Skeletal muscle satellite cell (primary cell): Measurements from ENCODE around the gene HLX.

ENCODE experiments used
- H3K27me3 ChIP-seq: 2 replicates; pipeline ENCODE4 v1.7.0; 2013; ENCODE audit warnings: low read length; ENCODE audit not compliant: control insufficient read depth, insufficient read depth
- H3K36me3 ChIP-seq: 2 replicates; pipeline ENCODE4 v1.7.0; 2013; ENCODE audit warnings: mild to moderate bottlenecking, control low read depth, low read length; ENCODE audit not compliant: insufficient read depth
- H3K4me1 ChIP-seq: 2 replicates; pipeline ENCODE4 v1.7.0; 2013; ENCODE audit warnings: low read length; ENCODE audit not compliant: control insufficient read depth, insufficient read depth
- H3K4me2 ChIP-seq: 2 replicates; pipeline ENCODE4 v1.7.0; 2013; ENCODE audit warnings: mild to moderate bottlenecking, low read length
- H3K4me3 ChIP-seq: 2 replicates; pipeline ENCODE4 v1.7.0; 2013; ENCODE audit warnings: low read length
- H3K9ac ChIP-seq: 2 replicates; pipeline ENCODE4 v1.7.0; 2013; ENCODE audit warnings: mild to moderate bottlenecking, low read depth, low read length, moderate library complexity
- H3K9me3 ChIP-seq: replicated peaks from 2 replicates; pipeline ENCODE4 v1.7.0; 2013; ENCODE audit warnings: mild to moderate bottlenecking, control low read depth, low read length

HLX gene

DNA sequence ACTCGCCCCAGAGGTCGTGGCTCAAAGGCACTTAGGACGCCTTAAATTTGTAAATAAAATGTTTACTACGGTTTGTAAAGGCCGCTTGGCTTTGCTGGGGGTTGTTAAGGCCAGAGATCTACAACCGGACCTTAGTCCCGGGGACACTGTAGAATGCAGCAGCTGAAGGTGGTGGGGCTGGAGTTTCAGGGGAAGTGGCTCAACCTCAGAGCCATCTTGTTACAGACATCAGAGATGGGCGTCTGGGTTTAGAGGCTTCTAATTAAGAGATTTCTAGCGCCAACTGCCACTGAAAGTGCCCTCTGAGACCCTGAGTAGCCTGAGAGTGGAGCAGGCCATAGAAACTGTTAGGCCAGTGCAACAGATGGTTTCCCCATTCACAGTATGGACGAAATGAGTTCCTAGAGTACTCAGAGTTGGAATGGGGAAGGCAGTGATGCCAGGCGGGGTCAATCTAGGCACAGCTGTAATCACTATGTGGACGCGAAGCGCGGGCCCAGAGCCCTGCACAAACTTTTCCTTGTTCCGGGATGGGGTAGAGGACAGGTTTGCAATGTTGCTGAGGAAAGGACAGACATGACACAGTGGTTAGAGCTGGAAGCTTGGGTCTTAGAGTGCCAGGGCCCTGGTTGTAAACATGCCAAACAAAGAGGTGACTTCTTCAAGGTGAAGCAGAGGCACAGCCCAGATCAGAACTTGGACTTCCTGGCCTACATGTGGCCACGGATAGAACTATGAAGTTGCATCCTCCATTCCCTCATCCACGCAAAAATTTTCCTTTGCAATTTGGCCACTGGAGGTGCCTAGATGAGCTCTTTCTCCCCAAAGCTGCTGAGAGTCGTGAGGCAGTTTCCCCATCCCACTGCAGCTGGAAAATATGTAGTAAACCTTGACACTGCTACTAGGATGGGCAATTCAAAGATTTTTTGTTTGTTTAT is 6.0 kb downstream of the HLX start:
- H3K4me1 ChIP-seq = peaks cover 19% of the 10 kb centered on the region
- no peaks in the 10 kb centered on the region for H3K27me3 ChIP-seq
- no peak overlapping the region for H3K4me2 ChIP-seq
- no peak overlapping the region for H3K9ac ChIP-seq
- no peak overlapping the region for H3K4me3 ChIP-seq
- H3K36me3 ChIP-seq = peaks cover 44% of the 10 kb centered on the region
- H3K9me3 ChIP-seq = no peaks in the 10 kb centered on the region

DNA sequence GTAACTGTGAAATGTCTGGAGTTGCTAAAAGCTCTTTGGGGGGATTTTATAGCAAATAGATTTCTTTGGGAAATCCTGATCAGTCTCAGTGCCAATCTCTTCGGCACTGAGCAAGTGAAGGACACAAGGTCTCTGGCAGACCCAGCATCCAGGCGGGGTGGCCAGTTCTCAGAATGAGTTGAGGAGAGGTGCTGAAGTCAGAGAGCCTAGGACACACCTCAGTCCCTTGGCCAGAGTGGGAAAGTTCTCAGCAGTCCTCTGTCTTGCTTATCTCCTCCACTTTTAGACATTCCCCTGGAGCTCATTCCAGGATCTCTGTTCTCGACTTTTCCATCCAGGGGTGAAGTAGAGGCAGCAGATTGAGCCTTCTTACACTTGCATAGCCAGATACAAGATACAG is 6.7 kb downstream of the HLX start:
- H3K9me3 ChIP-seq = no peaks in the 10 kb centered on the region
- H3K9ac ChIP-seq = no peak overlapping the region
- H3K4me2 ChIP-seq = no peak overlapping the region
- no peak overlapping the region for H3K4me3 ChIP-seq
- no peaks in the 10 kb centered on the region for H3K27me3 ChIP-seq
- H3K36me3 ChIP-seq = peaks cover 44% of the 10 kb centered on the region
- H3K4me1 ChIP-seq = peaks cover 16% of the 10 kb centered on the region

DNA sequence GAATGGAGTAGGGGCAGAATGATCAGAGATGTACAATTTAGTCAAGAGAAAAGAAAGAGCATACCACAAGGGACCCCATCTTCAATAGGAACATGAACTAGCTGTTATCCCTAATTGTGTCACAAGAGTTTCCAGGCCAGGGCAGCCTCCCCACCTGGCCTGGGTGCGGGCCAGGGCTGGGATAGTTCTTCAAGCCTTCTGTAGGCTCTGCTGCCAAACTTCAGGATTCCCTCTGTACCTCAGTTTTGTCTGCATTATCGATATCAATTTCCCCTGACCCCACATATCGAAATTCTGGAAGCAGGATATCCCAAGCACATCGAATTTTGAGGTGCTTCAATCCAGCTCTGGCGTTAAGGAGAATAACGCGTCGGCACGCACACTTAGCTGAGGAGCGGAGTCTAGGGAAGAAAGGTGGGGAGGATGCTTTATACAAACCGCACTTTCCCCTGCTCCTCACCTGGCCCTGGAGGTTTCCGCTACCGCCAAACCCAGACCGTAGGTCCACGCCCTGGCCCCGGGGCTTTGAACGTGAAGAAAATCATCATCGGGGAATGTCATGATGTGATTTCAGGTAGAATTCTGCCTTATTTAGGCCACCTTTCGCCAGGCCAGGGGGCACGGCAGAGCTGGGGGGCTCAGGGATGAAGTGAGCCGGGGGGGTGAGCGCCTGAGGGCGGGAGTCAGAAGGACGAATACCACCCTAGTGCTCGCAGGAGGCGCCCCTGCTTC is 7.4 kb downstream of the HLX start:
- H3K4me2 ChIP-seq = no peak overlapping the region
- H3K9me3 ChIP-seq = no peaks in the 10 kb centered on the region
- H3K36me3 ChIP-seq = peaks cover 44% of the 10 kb centered on the region
- no peak overlapping the region for H3K9ac ChIP-seq
- no peak overlapping the region for H3K4me3 ChIP-seq
- peaks cover 12% of the 10 kb centered on the region for H3K4me1 ChIP-seq
- H3K27me3 ChIP-seq = no peaks in the 10 kb centered on the region

DNA sequence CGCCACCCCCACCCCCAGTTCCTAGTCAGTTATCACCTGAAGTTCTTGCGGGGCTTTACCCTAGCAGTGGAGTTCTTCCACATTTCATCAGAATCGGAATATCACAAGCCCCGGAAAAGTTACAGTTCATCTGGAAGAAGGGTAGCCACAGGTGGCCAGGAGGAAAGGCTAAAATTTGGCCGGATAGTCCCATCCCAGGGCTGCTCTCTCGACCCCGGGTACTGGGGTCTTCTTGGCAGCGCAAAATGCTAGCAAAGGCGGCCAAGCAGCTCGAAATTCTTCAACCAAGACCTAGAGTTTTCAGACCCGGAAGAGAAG is 7.9 kb downstream of the HLX start:
- Histone ChIP-seq H3K36me3 (peaks cover 40% of the 10 kb centered on the region), H3K27me3 (no peaks in the 10 kb centered on the region), H3K4me2 (peak overlapping the region; percentile 62), H3K9me3 (no peaks in the 10 kb centered on the region), H3K9ac (no peak overlapping the region), H3K4me1 (peaks cover 7% of the 10 kb centered on the region), H3K4me3 (no peak overlapping the region)

DNA sequence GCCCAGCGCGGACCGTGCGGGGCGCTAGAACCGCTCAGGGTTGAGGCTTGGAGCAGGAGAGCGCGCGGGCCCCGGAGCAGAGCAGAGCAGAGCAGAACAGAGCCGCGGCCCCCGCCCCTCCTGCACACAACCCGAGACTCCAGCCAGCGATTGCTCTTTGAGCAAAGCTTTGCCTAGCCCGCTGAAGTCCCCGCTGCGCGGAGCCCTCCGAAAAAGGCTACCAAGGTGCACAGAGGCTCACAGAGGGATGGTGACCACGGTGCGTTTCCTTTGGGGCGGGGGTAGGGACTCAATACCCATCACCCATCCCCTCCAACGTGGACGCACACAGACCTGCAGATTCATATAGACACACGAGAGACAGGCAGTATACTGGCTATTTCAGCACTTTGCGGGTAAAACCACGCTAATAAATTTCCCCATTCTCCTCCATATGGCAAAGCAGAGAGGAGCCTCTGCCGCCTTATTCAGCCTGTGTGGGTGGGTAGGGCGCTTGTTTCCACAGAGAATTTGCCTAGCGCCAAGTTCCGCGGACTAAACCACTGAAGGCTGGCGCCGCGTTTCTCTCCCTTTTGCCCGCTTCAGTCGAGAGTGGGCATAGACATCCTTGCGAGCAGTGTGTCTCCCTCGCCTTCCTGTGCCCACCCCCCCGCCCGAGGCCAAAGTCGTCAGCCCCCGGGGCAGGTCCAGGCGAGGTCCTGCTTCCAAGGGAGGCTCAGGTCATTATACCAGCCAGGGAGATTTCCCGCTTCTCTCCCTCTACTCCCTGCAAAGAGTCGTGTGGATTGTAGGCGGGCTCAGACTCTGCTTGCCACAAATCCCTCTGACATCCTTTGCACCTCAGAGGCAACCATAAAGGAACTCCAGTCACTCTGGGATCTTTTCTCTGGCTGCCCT is 8.5 kb downstream of the HLX start:
- no peak overlapping the region for H3K9ac ChIP-seq
- no peaks in the 10 kb centered on the region for H3K27me3 ChIP-seq
- H3K4me1 ChIP-seq = peaks cover 1% of the 10 kb centered on the region
- peaks cover 35% of the 10 kb centered on the region for H3K36me3 ChIP-seq
- peak overlapping the region; percentile 32 for H3K4me3 ChIP-seq
- peak overlapping the region; percentile 62 for H3K4me2 ChIP-seq
- no peaks in the 10 kb centered on the region for H3K9me3 ChIP-seq

DNA sequence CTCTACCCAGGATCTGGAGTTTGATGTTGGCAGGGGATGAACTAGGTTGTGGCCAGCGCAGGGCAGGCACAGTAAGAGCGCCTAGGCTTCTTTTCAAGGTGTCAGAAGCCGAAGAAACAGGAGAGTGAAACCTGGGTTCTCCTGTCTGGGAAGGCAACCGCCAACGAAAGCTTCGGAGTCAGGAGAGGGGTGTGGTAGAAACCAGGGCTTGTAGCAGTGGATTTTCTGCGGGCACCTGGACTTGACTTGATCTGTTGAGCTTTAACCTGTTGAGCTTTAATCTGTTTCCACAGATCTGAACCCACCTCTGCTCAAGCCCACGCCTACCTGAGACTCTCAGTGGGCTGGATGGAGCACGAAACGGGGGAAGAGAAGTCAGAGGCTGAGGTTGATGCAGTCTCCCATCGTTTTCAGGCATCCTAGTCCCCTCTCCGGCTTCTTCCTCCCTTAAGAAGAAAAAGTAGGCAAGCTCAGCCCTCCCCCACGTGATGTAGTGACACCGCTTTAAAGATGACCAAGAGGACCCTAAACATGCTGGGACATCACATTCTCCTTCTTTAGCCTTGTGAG is 9.3 kb downstream of the HLX start:
- Histone ChIP-seq H3K36me3 (peaks cover 31% of the 10 kb centered on the region), H3K9ac (no peak overlapping the region), H3K9me3 (no peaks in the 10 kb centered on the region), H3K4me1 (no peaks in the 10 kb centered on the region), H3K27me3 (no peaks in the 10 kb centered on the region), H3K4me3 (no peak overlapping the region), H3K4me2 (no peak overlapping the region)

DNA sequence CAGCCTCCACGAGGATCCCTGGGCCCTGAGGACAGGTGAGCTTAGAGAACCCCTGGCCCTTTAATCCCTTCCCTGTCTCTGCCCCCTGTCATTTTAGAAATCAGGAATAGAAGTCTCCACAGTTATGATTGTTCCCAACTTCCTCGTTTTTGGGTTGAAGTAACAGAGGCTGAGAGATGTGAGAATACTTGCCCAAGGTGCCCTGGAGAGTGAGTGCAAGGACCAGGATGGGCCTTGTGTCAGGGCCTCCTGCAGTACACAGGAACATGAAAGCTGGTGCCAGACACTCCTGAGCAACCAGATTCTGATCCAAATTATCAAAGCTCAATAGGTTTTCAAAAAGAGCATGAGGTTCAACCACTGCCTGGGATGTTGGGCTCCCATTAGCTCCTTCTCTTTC is 10.1 kb downstream of the HLX start:
- H3K9ac ChIP-seq = no peak overlapping the region
- H3K4me1 ChIP-seq = no peaks in the 10 kb centered on the region
- H3K36me3 ChIP-seq = peaks cover 23% of the 10 kb centered on the region
- no peaks in the 10 kb centered on the region for H3K9me3 ChIP-seq
- H3K4me3 ChIP-seq = no peak overlapping the region
- no peak overlapping the region for H3K4me2 ChIP-seq
- no peaks in the 10 kb centered on the region for H3K27me3 ChIP-seq

DNA sequence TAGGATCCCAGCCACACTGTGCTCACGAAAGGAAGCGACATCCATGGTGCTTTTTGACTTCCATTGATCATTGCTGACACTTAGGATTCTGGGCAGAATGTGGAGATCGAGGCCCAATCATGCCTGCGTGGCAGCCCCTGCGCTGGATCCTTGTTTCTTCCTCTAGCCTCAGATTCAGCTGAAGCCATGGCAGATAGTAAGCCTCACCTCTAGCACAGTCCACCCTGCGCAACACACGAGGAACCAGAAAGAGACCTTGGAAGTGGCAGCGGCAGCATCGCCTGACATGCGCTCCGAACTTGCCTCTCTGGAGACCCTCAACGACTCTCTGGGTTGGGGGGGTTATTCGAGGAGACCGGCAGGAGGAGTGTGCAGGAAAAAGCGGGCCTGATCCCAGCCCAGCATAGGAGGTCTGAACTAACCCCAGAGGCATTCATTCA is 10.6 kb downstream of the HLX start:
- H3K9ac ChIP-seq = no peak overlapping the region
- no peaks in the 10 kb centered on the region for H3K9me3 ChIP-seq
- no peak overlapping the region for H3K4me3 ChIP-seq
- peaks cover 17% of the 10 kb centered on the region for H3K36me3 ChIP-seq
- no peak overlapping the region for H3K4me2 ChIP-seq
- H3K27me3 ChIP-seq = no peaks in the 10 kb centered on the region
- H3K4me1 ChIP-seq = no peaks in the 10 kb centered on the region

DNA sequence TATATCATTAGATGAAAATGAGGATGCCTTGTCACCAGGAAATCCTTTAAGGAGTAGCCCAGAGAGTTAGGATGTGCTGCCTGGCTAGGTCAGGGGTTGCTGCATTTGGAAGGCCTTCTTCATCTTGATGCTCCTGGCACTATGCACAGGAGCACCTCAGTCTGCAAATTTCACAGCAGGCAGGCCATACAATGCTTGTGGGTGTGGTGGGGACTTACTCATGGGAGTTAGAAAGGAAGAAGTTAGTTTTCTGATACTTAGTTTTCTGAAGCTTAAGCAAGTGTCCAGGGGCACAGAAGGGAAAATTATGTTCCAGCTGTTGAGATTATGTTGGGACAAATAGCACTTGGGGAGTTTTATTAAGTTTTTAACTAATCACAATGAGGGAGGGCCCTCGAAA is 11.4 kb downstream of the HLX start:
- Histone ChIP-seq H3K4me1 (no peaks in the 10 kb centered on the region), H3K4me3 (no peak overlapping the region), H3K36me3 (peaks cover 10% of the 10 kb centered on the region), H3K9me3 (no peaks in the 10 kb centered on the region), H3K27me3 (no peaks in the 10 kb centered on the region), H3K4me2 (no peak overlapping the region), H3K9ac (no peak overlapping the region)

DNA sequence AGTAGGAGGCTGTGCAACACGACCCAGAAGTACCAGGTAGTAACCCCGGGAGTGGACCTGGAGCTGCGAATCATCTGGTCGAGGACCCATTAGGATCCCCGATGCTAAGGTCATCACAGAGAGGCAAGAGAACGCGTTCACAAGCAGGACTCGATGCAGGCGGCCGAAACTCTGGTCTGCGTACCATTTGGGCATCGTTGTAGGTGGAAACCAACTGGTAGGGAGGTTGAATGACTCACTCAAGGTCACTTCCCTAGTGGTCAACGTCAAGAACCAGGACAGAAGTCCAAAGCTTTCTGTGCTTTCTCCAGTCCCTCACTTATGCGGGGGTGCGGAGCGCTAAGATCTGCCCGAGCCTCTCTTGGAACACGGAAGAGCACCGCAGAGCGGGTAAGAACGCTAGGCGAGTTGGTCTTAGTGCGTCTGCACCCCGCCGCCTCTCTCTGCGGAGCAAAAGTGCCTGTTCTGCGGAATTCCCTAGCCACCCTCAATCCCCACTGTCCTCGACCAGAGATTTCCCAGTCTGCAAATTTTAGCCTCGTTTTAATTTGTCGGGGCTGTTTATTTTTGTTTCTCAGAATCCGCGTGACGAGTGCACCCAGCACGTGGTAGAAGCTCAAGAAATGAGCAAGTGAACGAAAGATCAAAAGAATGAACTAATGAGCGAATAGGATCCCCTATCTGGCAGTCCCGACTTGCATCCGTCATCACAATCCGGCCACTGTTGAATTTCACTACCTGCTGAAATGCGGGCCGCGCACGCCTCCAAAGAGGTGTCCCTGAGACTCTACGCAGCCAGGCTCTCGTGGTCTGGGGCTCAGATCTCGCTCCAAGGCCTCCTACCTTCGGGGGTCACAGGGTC is 12.2 kb downstream of the HLX start:
- H3K9ac ChIP-seq = no peak overlapping the region
- no peaks in the 10 kb centered on the region for H3K4me1 ChIP-seq

More for the DNA sequence above, 12.2 kb downstream of the HLX start:
- no peaks in the 10 kb centered on the region for H3K9me3 ChIP-seq
- peaks cover 3% of the 10 kb centered on the region for H3K36me3 ChIP-seq
- H3K4me2 ChIP-seq = no peak overlapping the region
- no peaks in the 10 kb centered on the region for H3K27me3 ChIP-seq
- H3K4me3 ChIP-seq = no peak overlapping the region
